Neural progenitor cell (in vitro differentiated cells): ENCODE data around the gene MTARC1.

Experiments used
- EZH2 ChIP-seq: fragments of 200-600 bp; sonication (generic); IDR thresholded peaks from 2 replicates; pipeline ENCODE4 v1.6.1; 2017; ENCODE audit warnings: antibody characterized with exemption, mild to moderate bottlenecking, moderate library complexity
- TF ChIP-seq, protein P1 (sequence below): fragments of 200-600 bp; sonication (generic); IDR thresholded peaks from 2 replicates; pipeline ENCODE4 v1.5.1; 2017; ENCODE audit warnings: antibody characterized with exemption, mild to moderate bottlenecking

DNA sequence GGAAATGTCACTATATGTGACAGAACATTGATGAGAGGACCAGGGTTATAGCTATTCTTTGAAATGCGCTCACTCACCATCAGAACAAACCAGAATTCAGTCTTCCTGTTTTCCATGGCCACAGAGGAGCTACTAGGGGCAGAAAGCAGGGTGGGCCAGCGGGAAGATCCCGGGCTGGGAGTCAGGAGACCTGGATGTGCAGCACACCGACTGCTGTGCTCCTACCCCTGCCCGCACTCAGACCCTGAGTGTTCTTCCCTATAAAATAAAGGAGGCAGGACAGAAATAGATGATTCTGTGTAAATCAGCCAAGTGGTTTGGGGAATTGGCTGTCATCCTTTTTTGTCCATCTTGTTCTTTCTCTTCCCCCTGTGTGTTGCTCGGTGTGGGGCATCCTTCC, 21.0 kb downstream of the MTARC1 start:
- TF ChIP-seq, protein P1, sequence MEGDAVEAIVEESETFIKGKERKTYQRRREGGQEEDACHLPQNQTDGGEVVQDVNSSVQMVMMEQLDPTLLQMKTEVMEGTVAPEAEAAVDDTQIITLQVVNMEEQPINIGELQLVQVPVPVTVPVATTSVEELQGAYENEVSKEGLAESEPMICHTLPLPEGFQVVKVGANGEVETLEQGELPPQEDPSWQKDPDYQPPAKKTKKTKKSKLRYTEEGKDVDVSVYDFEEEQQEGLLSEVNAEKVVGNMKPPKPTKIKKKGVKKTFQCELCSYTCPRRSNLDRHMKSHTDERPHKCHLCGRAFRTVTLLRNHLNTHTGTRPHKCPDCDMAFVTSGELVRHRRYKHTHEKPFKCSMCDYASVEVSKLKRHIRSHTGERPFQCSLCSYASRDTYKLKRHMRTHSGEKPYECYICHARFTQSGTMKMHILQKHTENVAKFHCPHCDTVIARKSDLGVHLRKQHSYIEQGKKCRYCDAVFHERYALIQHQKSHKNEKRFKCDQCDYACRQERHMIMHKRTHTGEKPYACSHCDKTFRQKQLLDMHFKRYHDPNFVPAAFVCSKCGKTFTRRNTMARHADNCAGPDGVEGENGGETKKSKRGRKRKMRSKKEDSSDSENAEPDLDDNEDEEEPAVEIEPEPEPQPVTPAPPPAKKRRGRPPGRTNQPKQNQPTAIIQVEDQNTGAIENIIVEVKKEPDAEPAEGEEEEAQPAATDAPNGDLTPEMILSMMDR: no peak
- TF ChIP-seq EZH2: no peak
